ENCODE results near the gene AR. TPM values are rescaled to one million over a fixed set of nuclear protein-coding genes. Genes with fewer than 3 reads are reported as not detected.

Gene AR
- total RNA-seq, 1 donor from 2014 or later = under 0.01 TPM

DNA sequence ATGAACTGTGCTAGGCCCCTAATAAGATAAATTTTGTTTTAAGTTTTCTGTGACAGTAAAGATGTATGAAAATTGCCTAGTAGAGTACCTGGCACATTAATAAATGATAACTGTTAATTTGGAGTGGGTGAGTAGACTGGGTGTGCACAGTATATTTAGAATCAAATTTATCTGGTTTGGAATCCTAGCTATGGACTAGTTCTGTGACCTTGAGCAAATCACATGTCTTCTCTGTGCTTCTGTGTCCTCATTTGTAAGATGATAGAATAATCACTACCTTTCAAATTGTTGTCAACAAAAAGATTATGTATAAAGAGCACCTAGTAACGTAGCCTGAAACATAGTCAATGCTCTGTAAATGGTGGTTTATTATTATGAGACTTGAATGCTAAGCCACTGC, 170.2 kb downstream of the AR start:
- Histone ChIP-seq H3K4me3 (ENCODE audit: low read depth, low read length) (no peak overlapping the region), H3K27me3 (ENCODE audit: control insufficient read depth, insufficient read depth, low read length) (no peaks in the 10 kb centered on the region), H3K36me3 (ENCODE audit: control insufficient read depth, insufficient read depth, low read length) (no peaks in the 10 kb centered on the region)
- FAIRE-seq (no peak), DNase-seq (ENCODE audit: low read depth) (no peak)
- TF ChIP-seq, protein P1, sequence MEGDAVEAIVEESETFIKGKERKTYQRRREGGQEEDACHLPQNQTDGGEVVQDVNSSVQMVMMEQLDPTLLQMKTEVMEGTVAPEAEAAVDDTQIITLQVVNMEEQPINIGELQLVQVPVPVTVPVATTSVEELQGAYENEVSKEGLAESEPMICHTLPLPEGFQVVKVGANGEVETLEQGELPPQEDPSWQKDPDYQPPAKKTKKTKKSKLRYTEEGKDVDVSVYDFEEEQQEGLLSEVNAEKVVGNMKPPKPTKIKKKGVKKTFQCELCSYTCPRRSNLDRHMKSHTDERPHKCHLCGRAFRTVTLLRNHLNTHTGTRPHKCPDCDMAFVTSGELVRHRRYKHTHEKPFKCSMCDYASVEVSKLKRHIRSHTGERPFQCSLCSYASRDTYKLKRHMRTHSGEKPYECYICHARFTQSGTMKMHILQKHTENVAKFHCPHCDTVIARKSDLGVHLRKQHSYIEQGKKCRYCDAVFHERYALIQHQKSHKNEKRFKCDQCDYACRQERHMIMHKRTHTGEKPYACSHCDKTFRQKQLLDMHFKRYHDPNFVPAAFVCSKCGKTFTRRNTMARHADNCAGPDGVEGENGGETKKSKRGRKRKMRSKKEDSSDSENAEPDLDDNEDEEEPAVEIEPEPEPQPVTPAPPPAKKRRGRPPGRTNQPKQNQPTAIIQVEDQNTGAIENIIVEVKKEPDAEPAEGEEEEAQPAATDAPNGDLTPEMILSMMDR (IDR thresholded peaks at IDR 0.05; ENCODE audit: insufficient read depth, low read length, severe bottlenecking) = no peak

DNA sequence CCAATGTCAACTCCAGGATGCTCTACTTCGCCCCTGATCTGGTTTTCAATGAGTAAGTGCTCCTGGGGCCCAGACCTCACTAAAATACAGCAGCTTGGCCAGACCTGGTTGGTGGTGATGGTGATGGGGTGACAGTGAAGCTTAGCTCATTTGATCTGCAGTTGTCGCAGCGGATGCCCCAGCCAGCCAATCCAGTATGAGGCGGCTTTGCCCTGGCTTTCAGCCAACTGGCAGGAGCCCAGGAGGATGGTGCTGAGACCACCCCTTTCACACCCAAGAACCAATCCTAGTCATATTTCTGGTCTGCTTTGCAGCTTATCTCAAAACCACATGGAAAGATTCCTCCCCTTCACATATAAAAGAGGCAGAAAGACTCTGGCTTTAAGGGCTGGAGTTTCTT, 173.8 kb downstream of the AR start:
- DNase-seq (ENCODE audit: low read depth) = no peak
- no peaks in the 10 kb centered on the region for H3K27me3 ChIP-seq (ENCODE audit: control insufficient read depth, insufficient read depth, low read length)
- H3K4me3 ChIP-seq (ENCODE audit: low read depth, low read length) = no peak overlapping the region
- H3K36me3 ChIP-seq (ENCODE audit: control insufficient read depth, insufficient read depth, low read length) = no peaks in the 10 kb centered on the region
- no peak for FAIRE-seq
- TF ChIP-seq, protein P1 (IDR thresholded peaks at IDR 0.05; ENCODE audit: insufficient read depth, low read length, severe bottlenecking) = no peak

- DNase-seq (ENCODE audit: low read depth) = no peak
Measured at GRCh38 chrX:67718926-67719325, 175.1 kb downstream of the AR start.

GRCh38 chrX:67720344-67720743, 176.5 kb downstream of the AR start:
- H3K27me3 ChIP-seq (ENCODE audit: control insufficient read depth, insufficient read depth, low read length) = no peaks in the 10 kb centered on the region
- no peak overlapping the region for H3K4me3 ChIP-seq (ENCODE audit: low read depth, low read length)
- DNase-seq (ENCODE audit: low read depth) (no peak), FAIRE-seq (no peak)
- TF ChIP-seq, protein P1 (IDR thresholded peaks at IDR 0.05; ENCODE audit: insufficient read depth, low read length, severe bottlenecking) = no peak
- H3K36me3 ChIP-seq (ENCODE audit: control insufficient read depth, insufficient read depth, low read length) = no peaks in the 10 kb centered on the region

More at GRCh38 chrX:67718926-67719325, 175.1 kb downstream of the AR start:
- no peak for FAIRE-seq
- Histone ChIP-seq H3K36me3 (ENCODE audit: control insufficient read depth, insufficient read depth, low read length) (no peaks in the 10 kb centered on the region), H3K4me3 (ENCODE audit: low read depth, low read length) (no peak overlapping the region), H3K27me3 (ENCODE audit: control insufficient read depth, insufficient read depth, low read length) (no peaks in the 10 kb centered on the region)
- TF ChIP-seq, protein P1 (IDR thresholded peaks at IDR 0.05; ENCODE audit: insufficient read depth, low read length, severe bottlenecking) = no peak

DNA sequence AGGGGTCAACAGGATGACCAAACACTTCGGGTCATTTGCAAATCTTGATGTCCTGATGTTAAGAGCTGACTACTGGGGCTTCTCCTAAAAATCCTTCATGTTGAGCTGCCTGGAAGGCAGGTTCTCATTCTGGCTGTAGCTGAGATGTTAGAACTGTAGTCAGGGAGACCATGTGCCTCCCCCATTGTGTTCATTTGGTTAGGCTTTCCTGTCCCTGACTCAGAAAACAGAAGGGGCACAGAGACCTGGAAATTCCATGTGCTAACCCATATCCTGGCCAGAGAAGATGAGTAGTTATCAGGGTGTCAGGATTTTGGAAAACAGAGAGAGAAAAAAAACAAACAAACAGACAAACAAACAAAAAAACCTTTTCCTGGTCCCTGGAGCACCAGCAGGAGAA, 177.5 kb downstream of the AR start:
- H3K4me3 ChIP-seq (ENCODE audit: low read depth, low read length) = no peak overlapping the region
- H3K27me3 ChIP-seq (ENCODE audit: control insufficient read depth, insufficient read depth, low read length) = no peaks in the 10 kb centered on the region
- no peaks in the 10 kb centered on the region for H3K36me3 ChIP-seq (ENCODE audit: control insufficient read depth, insufficient read depth, low read length)
- DNase-seq (ENCODE audit: low read depth) = no peak
- FAIRE-seq = no peak
- TF ChIP-seq, protein P1 (IDR thresholded peaks at IDR 0.05; ENCODE audit: insufficient read depth, low read length, severe bottlenecking) = no peak

- FAIRE-seq = no peak
- no peak for DNase-seq (ENCODE audit: low read depth)
- Histone ChIP-seq H3K27me3 (ENCODE audit: control insufficient read depth, insufficient read depth, low read length) (no peaks in the 10 kb centered on the region), H3K4me3 (ENCODE audit: low read depth, low read length) (no peak overlapping the region), H3K36me3 (ENCODE audit: control insufficient read depth, insufficient read depth, low read length) (no peaks in the 10 kb centered on the region)
- TF ChIP-seq, protein P1 (IDR thresholded peaks at IDR 0.05; ENCODE audit: insufficient read depth, low read length, severe bottlenecking) = no peak
Measured at GRCh38 chrX:67723580-67724351, 179.9 kb downstream of the AR start.
